ENCODE data around the gene ABHD14A. TPM values are rescaled to one million over a fixed set of nuclear protein-coding genes. Genes with fewer than 3 reads are reported as not detected.

ABHD14A gene
- total RNA-seq, 1 donor from 2014 or later: 6.7 TPM

DNA sequence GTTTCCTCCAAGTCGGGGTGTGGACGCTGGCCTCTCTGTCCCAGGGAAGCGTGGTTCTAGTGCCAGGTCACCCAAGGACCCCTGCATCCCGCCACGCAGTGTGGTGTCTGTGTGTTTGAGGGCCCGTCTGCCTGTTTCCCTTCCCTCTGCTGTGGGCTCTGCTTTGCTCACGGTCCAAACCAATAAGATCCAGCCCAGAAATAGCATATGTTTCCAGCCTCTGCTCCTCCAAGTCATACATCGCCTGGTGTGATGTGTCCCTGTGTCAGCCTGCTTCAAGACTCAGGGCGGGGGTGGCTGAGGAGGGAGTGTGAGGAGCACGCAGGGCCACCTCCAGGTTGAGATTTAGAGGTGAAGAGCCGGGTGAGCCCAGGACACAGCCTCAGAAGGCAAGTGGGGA lies 42.7 kb downstream of the ABHD14A start:
- no peak for DNase-seq (ENCODE audit: low read depth, low spot score)

GRCh38 chr3:52018319-52019000 lies 43.6 kb downstream of the ABHD14A start:
- no peak for DNase-seq (ENCODE audit: low read depth, low spot score)

DNA sequence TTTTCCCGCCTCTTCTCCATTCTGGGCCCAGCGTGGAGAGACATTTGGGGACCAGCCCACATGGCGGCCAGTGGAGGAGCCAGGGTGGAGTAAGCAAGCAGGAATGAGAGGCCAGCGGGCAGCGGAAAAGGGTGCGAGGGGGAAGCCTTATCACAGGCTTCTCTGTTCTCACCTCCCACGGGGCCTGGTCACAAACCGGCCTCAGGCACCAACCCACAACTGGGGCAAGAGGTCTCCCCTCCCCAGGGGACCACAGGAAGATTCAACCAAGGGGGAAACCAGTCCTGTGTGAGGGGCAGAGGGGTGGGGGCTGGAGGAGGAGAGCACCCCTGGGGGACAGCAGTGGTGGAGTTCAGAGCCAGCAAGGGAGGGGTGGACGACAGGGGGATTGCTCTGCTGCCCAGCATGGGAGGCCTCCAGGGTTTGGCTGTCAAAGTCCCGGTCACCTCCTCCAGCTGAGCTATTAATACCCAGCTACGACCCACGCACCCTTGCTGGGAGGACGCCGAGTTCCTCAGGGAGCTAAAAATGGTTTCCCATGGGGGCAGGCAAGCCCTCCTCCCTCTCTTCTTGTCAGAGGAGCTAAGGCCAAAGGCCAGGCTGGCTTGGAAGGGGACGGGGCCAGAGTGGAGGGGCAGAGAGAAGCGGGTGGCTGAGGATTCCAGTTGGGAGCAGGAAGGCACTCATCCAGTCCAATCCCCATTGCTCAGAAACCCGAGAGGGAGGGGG lies 44.7 kb downstream of the ABHD14A start:
- DNase-seq (ENCODE audit: low read depth, low spot score): no peak

DNA sequence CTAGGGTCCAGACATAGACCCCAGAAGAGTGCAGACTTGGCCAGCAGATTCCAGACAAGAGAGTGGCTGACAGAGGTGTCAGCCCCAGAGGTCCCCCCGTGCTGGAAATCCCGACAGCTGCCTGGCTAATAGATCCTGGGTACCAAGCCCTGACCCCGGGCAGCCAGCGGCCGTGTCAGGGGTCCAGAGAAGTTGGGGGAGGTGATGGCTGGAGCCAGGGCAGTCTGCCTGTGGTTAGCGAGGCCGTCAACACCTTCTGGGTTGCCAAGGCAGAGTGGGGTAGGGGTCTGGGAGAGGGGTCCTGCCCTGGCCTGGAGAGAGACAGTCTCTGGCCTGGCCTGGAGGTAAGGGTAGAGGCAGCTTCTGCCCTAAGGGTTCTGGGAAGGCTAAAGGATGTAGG lies 45.9 kb downstream of the ABHD14A start:
- no peak for DNase-seq (ENCODE audit: low read depth, low spot score)

- DNase-seq (ENCODE audit: low read depth, low spot score): no peak
These were observed 46.8 kb downstream of the ABHD14A start for GRCh38 chr3:52021489-52022268.

DNA sequence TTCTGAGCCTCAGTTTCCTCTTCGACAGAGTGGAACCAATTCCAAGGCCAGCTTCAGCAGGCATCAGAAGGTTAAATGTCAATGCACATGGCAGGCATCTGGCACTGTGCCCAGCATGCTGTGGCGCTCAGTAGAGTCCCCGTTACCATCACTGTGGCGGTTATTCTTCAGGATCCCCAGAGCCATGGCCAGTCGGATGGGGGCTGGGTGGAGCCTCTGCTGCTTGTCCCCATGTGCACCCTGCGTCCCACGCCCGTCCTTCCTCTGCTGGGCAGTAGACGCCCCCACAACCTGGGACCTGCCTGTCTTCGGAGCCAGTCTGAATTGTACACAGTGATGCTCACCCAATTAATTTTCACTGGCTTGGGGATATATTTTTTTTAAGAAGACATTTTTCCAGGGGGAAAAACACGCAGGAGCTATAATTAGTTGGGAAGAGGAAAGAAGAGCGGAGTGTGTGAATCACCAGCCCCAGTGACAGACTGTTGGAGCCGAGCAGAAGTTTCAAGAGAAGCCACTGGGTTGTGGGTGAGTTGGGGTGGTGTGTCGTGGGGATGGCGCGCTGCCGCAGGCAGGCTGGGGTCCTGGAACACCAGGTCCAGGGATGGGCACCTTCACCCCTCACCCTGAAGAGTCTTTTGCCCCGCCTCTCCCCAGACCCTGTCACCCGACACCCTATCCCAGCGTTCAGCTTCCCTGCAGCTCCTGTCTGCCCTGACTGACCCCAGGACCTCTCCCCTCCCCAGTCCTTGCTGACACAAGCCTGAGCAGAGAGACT lies 47.6 kb downstream of the ABHD14A start:
- no peak for DNase-seq (ENCODE audit: low read depth, low spot score)

- DNase-seq (ENCODE audit: low read depth, low spot score): no peak
These were observed 48.4 kb downstream of the ABHD14A start for GRCh38 chr3:52023101-52023770.

- no peak for DNase-seq (ENCODE audit: low read depth, low spot score)
These were observed 49.2 kb downstream of the ABHD14A start for GRCh38 chr3:52023860-52024764.

- no peak for DNase-seq (ENCODE audit: low read depth, low spot score)
These were observed 50.0 kb downstream of the ABHD14A start for GRCh38 chr3:52024765-52025452.

DNA sequence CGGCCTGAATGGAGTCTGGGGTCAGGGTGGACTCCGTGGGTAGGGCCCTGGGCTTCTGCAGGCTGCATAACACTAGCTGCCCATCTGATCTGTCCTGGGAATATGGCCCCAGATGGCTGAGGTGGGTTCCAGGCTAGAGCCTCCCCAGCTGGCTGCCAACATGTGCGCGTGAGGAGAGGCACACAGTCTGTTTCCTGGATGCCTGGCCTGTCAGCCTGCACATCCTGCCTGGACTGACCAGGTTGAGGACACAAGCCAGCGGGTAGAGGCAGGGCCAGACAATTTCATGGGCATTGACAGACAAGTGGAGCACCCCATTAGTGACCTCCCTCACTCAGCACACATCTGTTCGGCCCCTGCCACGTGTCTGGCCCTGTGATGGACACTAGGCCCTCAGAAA lies 50.6 kb downstream of the ABHD14A start:
- DNase-seq (ENCODE audit: low read depth, low spot score): no peak

DNA sequence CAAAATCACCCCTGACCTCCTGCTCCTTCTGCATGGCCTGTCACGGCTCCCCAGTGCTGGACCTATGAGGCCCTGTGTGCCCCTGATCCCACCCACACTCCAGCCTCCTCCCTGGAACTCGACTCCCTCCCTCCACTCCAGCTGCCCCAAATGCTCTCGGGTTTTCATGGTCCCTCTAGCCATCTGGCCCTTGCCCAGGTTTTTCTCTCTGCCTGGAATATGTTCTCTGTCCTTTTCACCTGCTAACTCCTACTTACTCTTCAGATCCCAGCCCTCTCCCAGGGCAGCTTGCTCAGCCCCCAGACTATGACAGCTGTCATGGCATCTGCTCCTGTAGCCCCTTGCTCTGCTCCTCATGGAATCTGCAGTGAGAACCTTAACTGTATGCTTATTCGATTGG lies 51.2 kb downstream of the ABHD14A start:
- DNase-seq (ENCODE audit: low read depth, low spot score): no peak

DNA sequence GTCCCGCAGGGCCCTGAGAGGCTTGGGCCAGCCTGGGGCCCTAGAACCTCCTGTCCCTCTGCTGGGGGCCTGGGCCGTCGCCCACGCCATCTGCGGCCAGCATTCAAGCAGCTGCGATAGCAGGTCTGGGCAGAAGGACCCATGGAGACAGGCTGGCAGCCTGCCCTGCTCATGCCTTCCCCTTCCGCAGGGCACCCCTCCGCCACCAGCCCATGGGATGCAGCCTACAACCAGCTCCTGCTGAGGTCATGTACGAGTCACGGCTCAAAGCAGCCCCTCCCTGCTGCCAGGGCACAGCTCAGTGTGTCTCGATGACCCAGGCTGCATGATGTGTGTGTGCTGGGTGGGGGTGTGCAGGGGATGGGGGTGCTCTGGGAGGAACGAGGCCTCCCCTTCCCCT lies 53.7 kb downstream of the ABHD14A start:
- no peak for DNase-seq (ENCODE audit: low read depth, low spot score)

- no peak for DNase-seq (ENCODE audit: low read depth, low spot score)
These were observed 54.2 kb downstream of the ABHD14A start for GRCh38 chr3:52029053-52029452.

GRCh38 chr3:52029535-52029934 lies 54.7 kb downstream of the ABHD14A start:
- no peak for DNase-seq (ENCODE audit: low read depth, low spot score)

Other genes with a start within 250 kb of the ABHD14A start
- gene IQCF6, start 195.8 kb upstream of the ABHD14A start, total RNA-seq: not detected in 2 replicates
- not detected in 2 replicates for gene IQCF2, start 113.4 kb upstream of the ABHD14A start, total RNA-seq
- gene IQCF5, start 99.5 kb upstream of the ABHD14A start, total RNA-seq: not detected in 2 replicates
- gene IQCF1, start 71.7 kb upstream of the ABHD14A start, total RNA-seq: 0.13 TPM in 1 of 2 replicates, not detected in the other
- 33.2 and 50.7 TPM in 2 replicates for gene RRP9, start 33.2 kb upstream of the ABHD14A start, total RNA-seq
- gene PARP3, start 32.7 kb upstream of the ABHD14A start, total RNA-seq: 10.1 and 11.7 TPM in 2 replicates
- 0.07 TPM in 2 replicates for gene GPR62, start 19.7 kb upstream of the ABHD14A start, total RNA-seq
- 31.1 and 32.2 TPM in 2 replicates for gene PCBP4, start 7.6 kb upstream of the ABHD14A start, total RNA-seq
- gene ABHD14B, start 1.0 kb upstream of the ABHD14A start, total RNA-seq: 12.1 and 17.8 TPM in 2 replicates
- gene ACY1, start 8.5 kb downstream of the ABHD14A start, total RNA-seq: 14.6 and 23.7 TPM in 2 replicates
- 990 and 1,401 TPM in 2 replicates for gene RPL29, start 20.8 kb downstream of the ABHD14A start, total RNA-seq
- 10.7 and 14.4 TPM in 2 replicates for gene DUSP7, start 81.5 kb downstream of the ABHD14A start, total RNA-seq
- 14.9 and 21.2 TPM in 2 replicates for gene POC1A, start 179.4 kb downstream of the ABHD14A start, total RNA-seq
- 44.6 and 58.4 TPM in 2 replicates for gene ALAS1, start 223.1 kb downstream of the ABHD14A start, total RNA-seq

Data from pulmonary artery endothelial cell (primary cell).